Measurements from ENCODE around the gene KYAT1. TPM values are rescaled to one million over a fixed set of nuclear protein-coding genes. Genes with fewer than 3 reads are reported as not detected.
A peak's percentile ranks its signal among the peaks of the same experiment; 100 is the strongest.

Gene KYAT1
- total and polyA plus RNA-seq, 2 donors from 2014 or later = 5.1 to 17.0 TPM

DNA sequence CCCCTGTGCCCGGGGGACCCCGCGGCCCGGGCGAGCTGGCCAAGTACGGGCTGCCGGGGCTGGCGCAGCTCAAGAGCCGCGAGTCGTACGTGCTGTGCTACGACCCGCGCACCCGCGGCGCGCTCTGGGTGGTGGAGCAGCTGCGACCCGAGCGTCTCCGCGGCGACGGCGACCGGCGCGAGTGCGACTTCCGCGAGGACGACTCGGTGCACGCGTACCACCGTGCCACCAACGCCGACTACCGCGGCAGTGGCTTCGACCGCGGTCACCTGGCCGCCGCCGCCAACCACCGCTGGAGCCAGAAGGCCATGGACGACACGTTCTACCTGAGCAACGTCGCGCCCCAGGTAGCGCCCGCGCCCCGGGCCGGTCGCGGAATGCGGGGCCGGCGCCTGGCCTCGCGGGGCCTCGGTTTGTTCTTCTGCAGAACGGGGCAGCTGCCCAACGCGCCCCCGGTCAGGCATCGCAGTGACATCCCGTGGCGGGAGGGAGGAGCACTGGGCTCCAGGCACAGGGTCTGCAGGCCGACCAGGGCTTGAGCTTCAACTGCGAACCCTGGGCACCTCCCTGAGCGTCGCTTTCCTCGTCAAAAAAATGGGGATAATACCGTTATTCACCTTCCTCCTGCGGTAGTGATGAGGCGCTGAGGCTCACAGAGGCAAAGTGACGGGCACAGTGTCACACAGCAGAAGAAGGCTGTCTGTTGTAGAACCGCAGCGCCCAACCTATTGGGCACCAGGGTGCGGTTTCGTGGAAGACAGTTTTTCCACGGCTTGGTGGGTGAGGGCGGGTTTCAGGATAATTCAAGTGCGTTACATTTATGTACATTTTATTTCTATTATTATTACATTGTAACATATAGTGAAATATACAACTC is 62.7 kb downstream of the KYAT1 start:
- no peak for TF ChIP-seq CTCF (IDR thresholded peaks at IDR 0.05; ENCODE audit: borderline replicate concordance, extremely low read depth, insufficient read depth)
- intact Hi-C loops (cut with DNase I) = no loop called here
- Histone ChIP-seq H3K9me3 (ENCODE audit: control insufficient read depth in 2 of 3, insufficient read depth in 1 of 3, low read length in 3 of 3) (no peaks in the 10 kb centered on the region), H3K4me3 (ENCODE audit: low read length in 3 of 3) (peak overlapping the region; percentile 36 to 69 (median 39)), H3K27me3 (ENCODE audit: control insufficient read depth, insufficient read depth, low read length) (no peaks in the 10 kb centered on the region), H3K4me1 (ENCODE audit: control insufficient read depth in 2 of 3, insufficient read depth in 2 of 3, low read depth in 1 of 3, low read length in 3 of 3) (peaks cover 0 to 12% (median 4%) of the 10 kb centered on the region in 3 donors), H3K9ac (ENCODE audit: low read length in 3 of 3) (peak overlapping the region in 1 of 3 donors; percentile 51), H3K36me3 (ENCODE audit: control insufficient read depth in 2 of 3, insufficient read depth in 3 of 3, low read length in 3 of 3) (peaks cover 0 to 11% (median 0%) of the 10 kb centered on the region in 3 donors), H3K27ac (ENCODE audit: low read depth in 2 of 2, low read length in 2 of 2) (peak overlapping the region in 1 of 2 donors; percentile 32)
- peak; percentile 35 to 84 (median 53) for DNase-seq
- no peak for FAIRE-seq

DNA sequence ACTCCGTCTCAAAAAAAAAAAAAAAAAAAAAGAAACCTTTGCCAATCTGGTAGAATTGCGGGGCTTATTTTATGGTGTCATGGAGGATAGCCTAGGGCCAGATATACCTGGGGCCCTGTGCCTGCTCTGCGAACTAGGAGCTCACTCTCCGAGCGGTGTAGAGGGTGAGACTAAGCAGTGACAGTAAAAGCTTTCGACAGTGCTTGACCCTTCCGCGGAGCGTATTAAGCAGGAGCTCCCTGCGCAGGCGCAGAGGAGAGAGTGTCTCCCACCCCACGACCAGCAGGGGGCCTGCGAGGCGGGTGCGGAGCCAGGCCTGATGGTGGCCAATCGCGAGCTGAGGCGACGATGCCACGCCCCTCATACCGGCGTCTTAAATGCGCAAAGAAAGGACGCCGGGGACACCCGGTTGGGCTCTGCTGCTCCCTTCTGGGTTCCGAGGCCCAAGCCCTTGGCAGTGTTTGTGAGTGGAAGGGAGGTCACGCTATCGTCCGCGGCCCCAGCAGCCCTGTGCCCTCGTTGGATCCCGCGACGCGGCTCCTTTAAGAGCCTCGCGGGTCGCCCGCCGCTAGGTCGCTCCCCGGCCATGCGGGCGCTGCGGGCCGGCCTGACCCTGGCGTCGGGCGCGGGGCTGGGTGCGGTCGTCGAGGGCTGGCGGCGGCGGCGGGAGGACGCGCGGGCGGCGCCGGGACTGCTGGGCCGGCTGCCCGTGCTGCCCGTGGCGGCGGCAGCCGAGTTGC is 63.5 kb downstream of the KYAT1 start, which contains the start of gene ENDOG:
Gene ENDOG (plus strand): TSS at position 402 of the 740 bp plus-strand sequence. CDS start 185 bp downstream, at position 587.
- intact Hi-C loops (cut with DNase I) = no loop called here
- H3K36me3 ChIP-seq (ENCODE audit: control insufficient read depth in 2 of 3, insufficient read depth in 3 of 3, low read length in 3 of 3) = peaks cover 0 to 11% (median 0%) of the 10 kb centered on the region in 3 donors
- FAIRE-seq = no peak
- no peaks in the 10 kb centered on the region for H3K27me3 ChIP-seq (ENCODE audit: control insufficient read depth, insufficient read depth, low read length)
- peak; percentile 94 for TF ChIP-seq CTCF (IDR thresholded peaks at IDR 0.05; ENCODE audit: borderline replicate concordance, extremely low read depth, insufficient read depth)
- peaks cover 0 to 12% (median 4%) of the 10 kb centered on the region in 3 donors for H3K4me1 ChIP-seq (ENCODE audit: control insufficient read depth in 2 of 3, insufficient read depth in 2 of 3, low read depth in 1 of 3, low read length in 3 of 3)
- DNase-seq = peak; percentile 98 to 99 (median 98)
- H3K9me3 ChIP-seq (ENCODE audit: control insufficient read depth in 2 of 3, insufficient read depth in 1 of 3, low read length in 3 of 3) = no peaks in the 10 kb centered on the region
- H3K4me3 ChIP-seq (ENCODE audit: low read length in 3 of 3) = peak within 1 kb of the TSS; percentile 60 to 69 (median 67)
- peak within 1 kb of the TSS; percentile 84 to 86 for H3K27ac ChIP-seq (ENCODE audit: low read depth in 2 of 2, low read length in 2 of 2)
- peak within 1 kb of the TSS; percentile 24 to 51 (median 51) for H3K9ac ChIP-seq (ENCODE audit: low read length in 3 of 3)

GRCh38 chr9:128810873-128811272 is 70.9 kb downstream of the KYAT1 start:
- H3K9me3 ChIP-seq (ENCODE audit: control insufficient read depth in 2 of 3, insufficient read depth in 1 of 3, low read length in 3 of 3) = no peaks in the 10 kb centered on the region
- no peak for DNase-seq
- peaks cover 0 to 22% (median 11%) of the 10 kb centered on the region in 3 donors for H3K36me3 ChIP-seq (ENCODE audit: control insufficient read depth in 2 of 3, insufficient read depth in 3 of 3, low read length in 3 of 3)
- H3K4me1 ChIP-seq (ENCODE audit: control insufficient read depth in 2 of 3, insufficient read depth in 2 of 3, low read depth in 1 of 3, low read length in 3 of 3) = no peaks in the 10 kb centered on the region
- intact Hi-C loops (cut with DNase I) = no loop called here
- no peak overlapping the region for H3K4me3 ChIP-seq (ENCODE audit: low read length in 3 of 3)
- TF ChIP-seq CTCF (IDR thresholded peaks at IDR 0.05; ENCODE audit: borderline replicate concordance, extremely low read depth, insufficient read depth) = no peak
- no peak overlapping the region for H3K9ac ChIP-seq (ENCODE audit: low read length in 3 of 3)
- no peak overlapping the region for H3K27ac ChIP-seq (ENCODE audit: low read depth in 2 of 2, low read length in 2 of 2)
- no peak for FAIRE-seq
- H3K27me3 ChIP-seq (ENCODE audit: control insufficient read depth, insufficient read depth, low read length) = no peaks in the 10 kb centered on the region
